GDM1 (cell line): ENCODE results near the gene ABCA12.

ENCODE experiments used
- DNase-seq: peaks from one replicate; lab custom pipeline; 2025; lab: John Stamatoyannopoulos, UW

Gene ABCA12

GRCh38 chr2:215032153-215032552, 106.3 kb downstream of the ABCA12 start:
- no peak for DNase-seq

GRCh38 chr2:215031321-215031720, 107.1 kb downstream of the ABCA12 start:
- DNase-seq: no peak

GRCh38 chr2:215029936-215030335, 108.5 kb downstream of the ABCA12 start:
- no peak for DNase-seq

GRCh38 chr2:215028231-215028630, 110.2 kb downstream of the ABCA12 start:
- DNase-seq: no peak

- DNase-seq: no peak
Observed at GRCh38 chr2:215027779-215028178, 110.6 kb downstream of the ABCA12 start.

GRCh38 chr2:215022910-215023309, 115.5 kb downstream of the ABCA12 start:
- no peak for DNase-seq

- no peak for DNase-seq
Observed at GRCh38 chr2:215022418-215022817, 116.0 kb downstream of the ABCA12 start.

GRCh38 chr2:215020283-215020682, 118.1 kb downstream of the ABCA12 start:
- no peak for DNase-seq

GRCh38 chr2:215019521-215020145, 118.8 kb downstream of the ABCA12 start:
- DNase-seq: no peak

GRCh38 chr2:215019085-215019484, 119.3 kb downstream of the ABCA12 start:
- DNase-seq: no peak

- no peak for DNase-seq
Observed at GRCh38 chr2:215015421-215015820, 123.0 kb downstream of the ABCA12 start.

- no peak for DNase-seq
Observed at GRCh38 chr2:215010390-215010789, 128.0 kb downstream of the ABCA12 start.

- DNase-seq: no peak
Observed at GRCh38 chr2:215003001-215003400, 135.4 kb downstream of the ABCA12 start.

GRCh38 chr2:215002500-215002899, 135.9 kb downstream of the ABCA12 start:
- DNase-seq: peak; percentile 38

- peak; percentile 31 for DNase-seq
Observed at GRCh38 chr2:215000721-215001120, 137.7 kb downstream of the ABCA12 start.

GRCh38 chr2:214995926-214996670, 142.3 kb downstream of the ABCA12 start:
- DNase-seq: no peak

GRCh38 chr2:214995409-214995808, 143.0 kb downstream of the ABCA12 start:
- no peak for DNase-seq

GRCh38 chr2:214992911-214993310, 145.5 kb downstream of the ABCA12 start:
- DNase-seq: no peak

GRCh38 chr2:214989187-214989586, 149.2 kb downstream of the ABCA12 start:
- DNase-seq: no peak

- no peak for DNase-seq
Observed at GRCh38 chr2:214987261-214987660, 151.2 kb downstream of the ABCA12 start.

- no peak for DNase-seq
Observed at GRCh38 chr2:214985619-214986018, 152.8 kb downstream of the ABCA12 start.

GRCh38 chr2:214966420-214966819, 172.0 kb downstream of the ABCA12 start:
- no peak for DNase-seq

- no peak for DNase-seq
Observed at GRCh38 chr2:214960677-214961076, 177.7 kb downstream of the ABCA12 start.

- DNase-seq: no peak
Observed at GRCh38 chr2:214946949-214947348, 191.5 kb downstream of the ABCA12 start.
